NOMO-1 (cell line): ENCODE measurements around the gene ANAPC4.
A peak's percentile ranks its signal among the peaks of the same experiment; 100 is the strongest.
"Not testable (repeated sequence)": the region's sequence is repeated elsewhere in the genome, so short reads cannot be mapped to it uniquely, and the experiment has no call there.

Experiments
- DNase-seq, 2 experiments: peaks; one replicate each; lab custom pipeline; 2025; ENCODE audit not compliant: unreplicated experiment in 2 of 2; lab: John Stamatoyannopoulos, UW

Gene ANAPC4, protein sequence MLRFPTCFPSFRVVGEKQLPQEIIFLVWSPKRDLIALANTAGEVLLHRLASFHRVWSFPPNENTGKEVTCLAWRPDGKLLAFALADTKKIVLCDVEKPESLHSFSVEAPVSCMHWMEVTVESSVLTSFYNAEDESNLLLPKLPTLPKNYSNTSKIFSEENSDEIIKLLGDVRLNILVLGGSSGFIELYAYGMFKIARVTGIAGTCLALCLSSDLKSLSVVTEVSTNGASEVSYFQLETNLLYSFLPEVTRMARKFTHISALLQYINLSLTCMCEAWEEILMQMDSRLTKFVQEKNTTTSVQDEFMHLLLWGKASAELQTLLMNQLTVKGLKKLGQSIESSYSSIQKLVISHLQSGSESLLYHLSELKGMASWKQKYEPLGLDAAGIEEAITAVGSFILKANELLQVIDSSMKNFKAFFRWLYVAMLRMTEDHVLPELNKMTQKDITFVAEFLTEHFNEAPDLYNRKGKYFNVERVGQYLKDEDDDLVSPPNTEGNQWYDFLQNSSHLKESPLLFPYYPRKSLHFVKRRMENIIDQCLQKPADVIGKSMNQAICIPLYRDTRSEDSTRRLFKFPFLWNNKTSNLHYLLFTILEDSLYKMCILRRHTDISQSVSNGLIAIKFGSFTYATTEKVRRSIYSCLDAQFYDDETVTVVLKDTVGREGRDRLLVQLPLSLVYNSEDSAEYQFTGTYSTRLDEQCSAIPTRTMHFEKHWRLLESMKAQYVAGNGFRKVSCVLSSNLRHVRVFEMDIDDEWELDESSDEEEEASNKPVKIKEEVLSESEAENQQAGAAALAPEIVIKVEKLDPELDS

DNA sequence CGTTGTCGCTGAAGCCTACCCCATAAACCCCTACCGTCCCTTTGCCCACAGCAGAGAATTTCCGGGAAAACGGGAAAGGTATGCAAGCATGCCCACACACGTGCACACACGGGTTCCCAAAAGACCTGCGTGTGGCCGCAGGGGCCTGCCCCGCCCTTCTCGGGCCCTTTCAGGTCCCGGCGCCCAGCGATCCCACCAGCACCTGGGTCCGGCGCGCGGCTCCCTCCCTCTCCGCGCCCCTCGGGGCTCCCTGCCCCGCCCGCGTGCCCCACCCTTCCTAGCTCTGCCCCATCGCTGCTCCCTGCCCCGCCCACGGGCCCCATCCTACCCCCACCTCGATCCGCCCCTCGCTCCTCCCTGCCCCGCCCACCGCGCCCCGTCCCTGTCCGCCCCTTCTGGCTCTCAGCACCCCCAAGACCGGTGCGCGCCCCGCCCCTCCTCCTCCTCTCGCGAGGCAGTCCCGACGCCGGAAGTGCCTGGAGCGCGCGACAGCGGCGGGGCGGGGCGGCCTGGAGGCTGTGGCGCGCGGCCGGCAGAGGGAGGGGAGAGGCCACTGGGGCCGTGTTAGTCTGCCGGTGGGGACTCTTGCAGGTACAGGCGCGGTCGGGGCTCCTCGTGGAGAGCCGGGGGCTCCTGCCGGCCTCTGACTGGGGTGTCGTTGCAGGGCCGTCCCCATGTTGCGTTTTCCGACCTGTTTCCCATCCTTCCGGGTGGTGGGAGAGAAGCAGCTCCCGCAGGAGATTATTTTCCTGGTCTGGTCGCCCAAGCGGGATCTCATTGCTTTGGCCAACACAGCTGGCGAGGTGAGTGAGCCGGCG, at the start of gene ANAPC4:
TSS of gene ANAPC4 (plus strand) at position 510 of the 818 bp plus-strand sequence. CDS start at position 675, 165 bp downstream.
- DNase-seq: peak; percentile 86 to 98

- DNase-seq: not testable (repeated sequence)
Measured at GRCh38 chr4:25328463-25328862, 48.6 kb upstream of the ANAPC4 start.

- no peak for DNase-seq
Measured at GRCh38 chr4:25330335-25330734, 46.7 kb upstream of the ANAPC4 start.

GRCh38 chr4:25330905-25331808, 45.9 kb upstream of the ANAPC4 start:
- DNase-seq: no peak

DNA sequence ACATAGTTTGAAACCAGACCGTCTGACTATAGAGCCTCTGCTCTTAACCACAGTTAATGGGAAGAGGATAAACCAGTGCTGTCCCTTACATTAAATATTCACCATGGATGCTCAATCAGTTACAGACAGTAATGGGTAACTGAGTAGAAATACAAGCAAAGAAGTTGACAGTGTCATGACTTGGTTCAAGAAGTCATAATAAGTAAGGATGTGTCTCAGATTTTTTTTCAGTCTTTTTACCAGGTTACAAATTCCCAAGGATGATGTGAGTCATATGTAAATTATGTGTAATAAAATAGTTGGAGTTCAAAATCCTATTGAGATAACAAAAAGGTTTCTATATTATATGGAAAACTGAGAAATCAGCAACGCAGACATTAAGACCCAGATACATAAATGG, 33.4 kb upstream of the ANAPC4 start:
- DNase-seq: no peak

DNA sequence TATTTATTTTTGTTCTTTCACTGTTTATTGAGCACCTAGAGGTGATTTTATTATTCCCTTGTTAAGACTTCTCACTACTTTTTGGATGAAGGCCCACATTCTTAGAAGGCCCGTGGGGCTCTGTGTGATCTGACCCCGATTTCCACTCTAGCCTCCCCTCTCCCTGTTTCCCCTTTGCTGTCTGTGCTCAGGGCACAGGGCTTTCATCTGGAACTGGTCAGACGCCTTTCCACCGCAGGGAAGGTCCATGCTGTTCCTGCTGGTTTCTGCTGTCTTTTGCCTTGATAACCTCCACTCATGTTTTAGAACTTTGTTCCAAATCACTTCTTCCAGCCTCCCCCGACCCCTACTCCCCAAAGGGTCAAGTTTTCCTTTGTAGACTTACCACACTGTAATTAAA, 31.3 kb upstream of the ANAPC4 start:
- no peak for DNase-seq

- DNase-seq: peak in 1 of 2 experiments; percentile 15
Measured at GRCh38 chr4:25346913-25347312, 30.1 kb upstream of the ANAPC4 start.

- DNase-seq: no peak
Measured at GRCh38 chr4:25347473-25347872, 29.6 kb upstream of the ANAPC4 start.

GRCh38 chr4:25347971-25348370, 29.1 kb upstream of the ANAPC4 start:
- DNase-seq: no peak

DNA sequence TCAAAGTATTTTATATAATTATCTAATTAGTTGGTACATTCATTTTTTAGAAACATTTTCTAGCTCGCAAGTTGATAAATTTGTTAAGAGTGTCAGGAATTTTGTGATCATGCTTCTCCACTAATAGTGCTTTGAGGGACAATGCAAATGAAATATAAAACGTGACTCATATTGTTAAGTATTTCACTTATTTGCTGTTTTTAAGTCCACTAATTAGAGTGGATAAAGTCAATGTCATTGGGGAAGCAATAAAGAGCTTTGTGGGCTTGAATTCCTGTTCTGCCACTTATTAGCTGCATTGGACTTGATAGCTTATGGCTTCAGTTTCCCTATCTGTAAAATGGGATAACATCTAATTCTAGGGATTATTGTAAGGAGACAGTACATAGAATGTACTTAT, 26.5 kb upstream of the ANAPC4 start:
- no peak for DNase-seq

DNA sequence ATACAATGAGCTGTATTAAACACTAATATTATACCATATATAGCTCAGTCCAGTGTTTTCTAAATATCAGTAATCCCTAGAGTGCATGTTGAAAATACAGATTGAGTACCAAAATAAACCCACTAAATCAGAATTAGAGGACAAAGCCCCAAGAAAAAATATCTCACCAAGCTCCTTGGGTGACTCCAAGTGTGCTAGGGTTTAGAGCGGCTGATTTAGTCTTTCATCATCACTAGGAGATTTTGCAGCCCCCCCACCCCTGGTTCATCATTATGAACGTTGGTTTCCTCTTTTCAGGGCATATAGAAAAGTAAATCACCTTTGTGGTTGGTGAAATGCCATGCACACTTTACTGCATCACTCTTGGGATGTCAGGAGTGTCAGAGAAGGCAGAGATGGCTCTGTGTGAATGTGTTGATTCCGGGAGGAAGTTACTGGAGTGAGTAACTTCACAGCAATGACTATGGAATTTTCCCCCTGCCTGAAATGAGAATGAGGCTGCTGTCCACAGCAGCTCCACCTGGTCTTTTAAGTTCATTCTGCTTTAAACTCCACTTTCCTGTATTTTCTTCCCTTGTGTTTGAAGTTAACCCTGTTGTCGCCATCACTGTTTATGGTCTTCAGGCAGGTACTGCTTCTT, 25.2 kb upstream of the ANAPC4 start:
- no peak for DNase-seq

DNA sequence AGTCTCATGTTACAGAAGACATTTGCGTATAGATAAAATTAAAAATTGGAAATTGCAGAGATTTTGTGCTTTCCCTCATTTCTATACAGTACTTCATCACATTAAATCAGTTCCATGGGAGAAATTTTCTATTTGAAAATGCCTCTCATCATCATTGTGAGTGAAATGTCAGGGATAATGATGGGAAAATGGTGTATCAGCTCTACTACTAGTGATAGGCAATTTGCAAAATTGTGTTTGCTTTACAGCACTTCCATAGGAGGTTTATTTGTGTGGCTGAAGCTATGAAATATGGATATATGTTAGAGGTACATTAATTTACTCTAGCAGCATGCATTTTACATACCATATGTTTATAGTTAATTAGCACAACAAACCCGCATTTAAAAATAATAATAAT, 21.0 kb upstream of the ANAPC4 start:
- DNase-seq: no peak

DNA sequence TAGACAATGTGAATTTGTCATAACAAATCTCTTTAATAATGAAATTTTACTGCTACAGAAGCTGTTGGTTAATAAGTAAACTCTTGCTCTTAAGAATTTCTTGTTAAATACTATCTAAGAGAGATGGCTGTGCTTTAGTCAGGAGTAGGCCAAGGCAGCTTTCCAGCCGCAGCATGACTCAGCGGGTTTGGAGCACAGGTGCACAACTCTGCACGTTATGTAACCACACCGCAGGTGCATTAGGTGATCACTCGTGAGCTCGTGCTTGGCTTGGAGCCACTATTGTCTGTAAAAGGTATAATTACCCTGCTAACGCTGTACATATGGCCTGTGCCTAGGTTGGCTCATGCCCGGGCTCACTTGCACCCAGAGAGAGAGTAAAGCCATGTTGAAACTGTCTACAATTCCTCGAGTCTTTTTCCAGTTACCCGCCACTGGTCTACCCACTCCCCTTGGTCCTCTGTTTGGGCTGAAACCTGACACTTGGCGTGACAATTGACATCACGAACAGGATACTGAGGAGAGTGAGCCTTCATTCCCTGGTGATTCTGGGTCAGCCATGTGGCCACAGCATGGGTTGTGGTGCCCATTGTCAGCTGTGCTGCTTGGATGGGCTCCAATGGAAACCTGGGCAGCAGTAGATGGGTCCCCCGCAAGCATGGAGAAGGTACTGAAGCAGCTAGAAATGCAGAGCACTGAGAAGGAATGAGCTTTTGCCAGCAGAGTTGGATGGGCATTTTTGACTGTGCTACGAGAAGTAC, 18.4 kb upstream of the ANAPC4 start:
- no peak for DNase-seq

- no peak for DNase-seq
Measured at GRCh38 chr4:25361253-25361652, 15.8 kb upstream of the ANAPC4 start.

GRCh38 chr4:25367004-25367621, 9.9 kb upstream of the ANAPC4 start:
- DNase-seq: peak in 1 of 2 experiments; percentile 25

- DNase-seq: no peak
Measured at GRCh38 chr4:25367877-25368276, 9.2 kb upstream of the ANAPC4 start.

DNA sequence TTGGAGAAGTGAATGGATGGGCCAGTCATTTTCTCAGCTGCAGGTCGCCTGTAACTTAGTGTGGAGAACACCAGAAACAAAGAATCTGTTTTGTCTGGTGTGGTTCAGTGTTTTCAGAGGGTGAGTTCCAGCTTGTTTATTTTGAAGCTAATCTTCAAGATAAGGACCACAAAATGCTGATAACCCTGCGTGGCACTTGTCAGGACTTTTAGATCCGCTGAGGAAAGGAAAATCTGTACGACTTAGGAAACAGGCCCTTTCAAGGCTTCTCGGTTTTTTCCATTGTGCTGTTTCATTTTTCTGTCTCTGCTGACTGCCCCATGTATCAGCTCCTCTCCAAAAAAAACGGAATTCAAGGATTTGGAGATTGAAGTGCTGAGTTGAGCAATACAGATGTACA, 8.7 kb upstream of the ANAPC4 start:
- no peak for DNase-seq

- no peak for DNase-seq
Measured at GRCh38 chr4:25370242-25370641, 6.8 kb upstream of the ANAPC4 start.
